Breast epithelium (tissue), 3 donors: ENCODE data around the gene USP8.

Experiments
- POLR2A ChIP-seq: fragments of 450-650 bp; IDR thresholded peaks from one replicate; pipeline ENCODE4 v1.6.1; 2016; ENCODE audit warnings: antibody characterized with exemption, mild to moderate bottlenecking, moderate library complexity
- TF ChIP-seq, protein P1 (sequence below), 3 donors: fragments of 450-650 bp; IDR thresholded peaks; one replicate each; pipeline ENCODE4 v1.5.1; 2016 to 2017; ENCODE audit warnings: antibody characterized with exemption in 3 of 3, mild to moderate bottlenecking in 3 of 3, moderate library complexity in 3 of 3

DNA sequence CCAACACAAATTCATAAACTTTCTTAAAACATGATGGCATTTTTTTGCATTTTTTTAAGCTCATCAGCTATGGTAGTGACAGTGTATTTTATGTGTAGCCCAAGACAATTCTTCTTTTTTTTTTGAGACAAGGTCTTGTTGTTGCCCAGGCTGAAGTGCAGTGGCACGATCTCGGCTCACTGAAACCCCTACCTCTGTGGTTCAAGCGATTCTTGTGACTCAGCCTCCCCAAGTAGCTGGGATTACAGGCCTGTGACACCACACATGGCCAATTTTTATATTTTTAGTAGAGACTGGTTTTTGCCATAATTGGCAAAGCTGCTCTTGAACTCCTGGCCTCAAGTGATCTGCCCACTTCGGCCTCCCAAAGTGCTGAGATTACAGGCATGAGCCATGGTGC is 139.6 kb downstream of the USP8 start:
- no peak for TF ChIP-seq POLR2A
- TF ChIP-seq, protein P1, sequence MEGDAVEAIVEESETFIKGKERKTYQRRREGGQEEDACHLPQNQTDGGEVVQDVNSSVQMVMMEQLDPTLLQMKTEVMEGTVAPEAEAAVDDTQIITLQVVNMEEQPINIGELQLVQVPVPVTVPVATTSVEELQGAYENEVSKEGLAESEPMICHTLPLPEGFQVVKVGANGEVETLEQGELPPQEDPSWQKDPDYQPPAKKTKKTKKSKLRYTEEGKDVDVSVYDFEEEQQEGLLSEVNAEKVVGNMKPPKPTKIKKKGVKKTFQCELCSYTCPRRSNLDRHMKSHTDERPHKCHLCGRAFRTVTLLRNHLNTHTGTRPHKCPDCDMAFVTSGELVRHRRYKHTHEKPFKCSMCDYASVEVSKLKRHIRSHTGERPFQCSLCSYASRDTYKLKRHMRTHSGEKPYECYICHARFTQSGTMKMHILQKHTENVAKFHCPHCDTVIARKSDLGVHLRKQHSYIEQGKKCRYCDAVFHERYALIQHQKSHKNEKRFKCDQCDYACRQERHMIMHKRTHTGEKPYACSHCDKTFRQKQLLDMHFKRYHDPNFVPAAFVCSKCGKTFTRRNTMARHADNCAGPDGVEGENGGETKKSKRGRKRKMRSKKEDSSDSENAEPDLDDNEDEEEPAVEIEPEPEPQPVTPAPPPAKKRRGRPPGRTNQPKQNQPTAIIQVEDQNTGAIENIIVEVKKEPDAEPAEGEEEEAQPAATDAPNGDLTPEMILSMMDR (IDR thresholded peaks at IDR 0.05): no peak
